GM21360 (cell line): ENCODE measurements around the gene KIF16B.

ENCODE experiments used
- ATAC-seq: cut with Tn5 transposase; IDR thresholded peaks from one replicate; pipeline ENCODE4 v1.9.1; 2021; ENCODE audit warnings: mild to moderate bottlenecking, moderate library complexity; ENCODE audit not compliant: unreplicated experiment

KIF16B gene

GRCh38 chr20:16554766-16555543, 18.3 kb downstream of the KIF16B start:
- ATAC-seq, result no peak

- no peak for ATAC-seq
These were observed 19.6 kb downstream of the KIF16B start for GRCh38 chr20:16553684-16554083.

- no peak for ATAC-seq
These were observed 20.1 kb downstream of the KIF16B start for GRCh38 chr20:16553101-16553500.

GRCh38 chr20:16552015-16552414, 21.2 kb downstream of the KIF16B start:
- ATAC-seq, result no peak

- ATAC-seq, result no peak
These were observed 21.6 kb downstream of the KIF16B start for GRCh38 chr20:16551607-16552006.

- no peak for ATAC-seq
These were observed 25.1 kb downstream of the KIF16B start for GRCh38 chr20:16548068-16548672.

GRCh38 chr20:16544949-16545348, 28.3 kb downstream of the KIF16B start:
- ATAC-seq, result no peak

GRCh38 chr20:16542477-16542876, 30.8 kb downstream of the KIF16B start:
- no peak for ATAC-seq

GRCh38 chr20:16541878-16542277, 31.4 kb downstream of the KIF16B start:
- ATAC-seq, result no peak

- no peak for ATAC-seq
These were observed 32.0 kb downstream of the KIF16B start for GRCh38 chr20:16541226-16541625.

- no peak for ATAC-seq
These were observed 33.8 kb downstream of the KIF16B start for GRCh38 chr20:16539280-16540021.

- no peak for ATAC-seq
These were observed 34.5 kb downstream of the KIF16B start for GRCh38 chr20:16538779-16539178.

- no peak for ATAC-seq
These were observed 35.3 kb downstream of the KIF16B start for GRCh38 chr20:16537918-16538317.

GRCh38 chr20:16537025-16537665, 36.1 kb downstream of the KIF16B start:
- no peak for ATAC-seq

- ATAC-seq, result no peak
These were observed 38.0 kb downstream of the KIF16B start for GRCh38 chr20:16535277-16535676.

GRCh38 chr20:16533502-16533901, 39.7 kb downstream of the KIF16B start:
- no peak for ATAC-seq

GRCh38 chr20:16531485-16531884, 41.8 kb downstream of the KIF16B start:
- ATAC-seq, result no peak

GRCh38 chr20:16530201-16530681, 43.0 kb downstream of the KIF16B start:
- ATAC-seq, result no peak

GRCh38 chr20:16528078-16528477, 45.2 kb downstream of the KIF16B start:
- no peak for ATAC-seq

- ATAC-seq, result no peak
These were observed 45.8 kb downstream of the KIF16B start for GRCh38 chr20:16527438-16527837.
